ENCODE results near the gene SMTNL2. TPM values are rescaled to one million over a fixed set of nuclear protein-coding genes. Genes with fewer than 3 reads are reported as not detected.
"Not testable (repeated sequence)": the region's sequence is repeated elsewhere in the genome, so short reads cannot be mapped to it uniquely, and the experiment has no call there.

SMTNL2 gene
- total RNA-seq, 1 donor, result not detected

DNA sequence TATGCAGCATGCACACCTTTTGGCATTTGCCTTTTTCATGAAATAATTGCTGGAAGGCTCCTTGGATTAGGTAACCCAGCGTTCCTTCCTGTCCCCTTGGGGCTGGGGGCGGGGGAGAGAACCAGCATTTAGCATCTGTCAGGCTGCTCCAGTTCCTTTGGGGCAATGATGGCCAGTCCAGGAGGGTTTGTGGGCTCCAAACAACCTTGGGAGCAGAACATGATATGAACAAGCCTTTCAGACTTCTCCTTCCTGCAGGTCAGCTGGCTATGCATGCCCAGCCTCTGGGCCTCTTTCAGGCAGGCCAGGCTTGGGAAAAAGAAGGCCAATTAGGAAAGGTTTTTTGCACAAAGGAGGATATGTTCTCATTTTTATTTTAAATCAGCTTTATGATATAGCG, 1.1 kb upstream of the SMTNL2 start:
- Histone ChIP-seq H3K4me3 (ENCODE audit: low read length) (no peak overlapping the region), H3K9me3 (ENCODE audit: low read depth, low read length) (no peaks in the 10 kb centered on the region), H3K4me1 (ENCODE audit: insufficient read depth, low read length) (no peaks in the 10 kb centered on the region), H3K27me3 (ENCODE audit: insufficient read depth, low read length) (peaks cover 26% of the 10 kb centered on the region)

DNA sequence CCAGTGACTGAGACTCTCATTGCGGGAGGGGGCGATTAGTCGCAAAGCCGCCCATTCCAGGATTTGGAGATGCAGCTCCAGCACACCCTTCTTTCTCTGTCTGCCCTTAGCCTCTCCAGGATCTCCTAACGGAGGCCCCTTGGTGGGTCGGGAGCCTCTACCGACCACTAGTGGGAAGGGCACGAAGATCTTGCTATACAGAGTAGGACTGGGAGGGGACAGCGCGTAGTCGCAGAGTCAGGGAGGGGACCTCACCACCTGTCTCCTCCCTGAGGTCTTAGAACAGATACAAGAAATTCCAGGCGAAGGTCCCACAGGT, 588 bp upstream of the SMTNL2 start:
- Histone ChIP-seq H3K27me3 (ENCODE audit: insufficient read depth, low read length) (peaks cover 26% of the 10 kb centered on the region), H3K9me3 (ENCODE audit: low read depth, low read length) (no peaks in the 10 kb centered on the region), H3K4me3 (ENCODE audit: low read length) (no peak overlapping the region), H3K4me1 (ENCODE audit: insufficient read depth, low read length) (no peaks in the 10 kb centered on the region)

- no peaks in the 10 kb centered on the region for H3K4me1 ChIP-seq (ENCODE audit: insufficient read depth, low read length)
- no peaks in the 10 kb centered on the region for H3K9me3 ChIP-seq (ENCODE audit: low read depth, low read length)
- H3K4me3 ChIP-seq (ENCODE audit: low read length), result no peak overlapping the region
- H3K27me3 ChIP-seq (ENCODE audit: insufficient read depth, low read length), result peaks cover 26% of the 10 kb centered on the region
Observed at GRCh38 chr17:4584917-4585637, 748 bp downstream of the SMTNL2 start.

GRCh38 chr17:4585638-4585994, 1.3 kb downstream of the SMTNL2 start:
- Histone ChIP-seq H3K4me3 (ENCODE audit: low read length) (no peak overlapping the region), H3K9me3 (ENCODE audit: low read depth, low read length) (no peaks in the 10 kb centered on the region), H3K27me3 (ENCODE audit: insufficient read depth, low read length) (peaks cover 26% of the 10 kb centered on the region), H3K4me1 (ENCODE audit: insufficient read depth, low read length) (no peaks in the 10 kb centered on the region)

DNA sequence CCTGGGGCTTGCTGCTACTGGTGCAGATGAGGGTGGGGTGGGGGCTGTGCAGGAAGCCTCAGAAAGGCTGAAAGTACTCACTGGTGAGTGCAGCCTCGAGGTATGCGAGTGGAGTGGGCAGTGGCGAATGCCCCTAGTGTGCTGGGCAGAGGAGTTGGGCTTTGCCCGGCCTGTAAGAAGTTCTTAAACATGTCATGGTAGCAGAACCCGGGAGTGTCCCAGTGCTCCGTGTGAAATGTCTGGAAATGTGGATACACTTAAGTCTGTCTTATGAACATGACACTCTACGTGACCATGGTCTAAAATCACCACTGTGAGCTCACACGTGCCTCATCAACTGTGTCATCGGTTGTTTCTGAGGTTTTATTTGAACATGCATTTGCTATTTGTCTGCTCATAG, 1.7 kb downstream of the SMTNL2 start:
- Histone ChIP-seq H3K9me3 (ENCODE audit: low read depth, low read length) (no peaks in the 10 kb centered on the region), H3K4me3 (ENCODE audit: low read length) (no peak overlapping the region), H3K4me1 (ENCODE audit: insufficient read depth, low read length) (no peaks in the 10 kb centered on the region), H3K27me3 (ENCODE audit: insufficient read depth, low read length) (peaks cover 26% of the 10 kb centered on the region)

GRCh38 chr17:4587195-4587594, 2.9 kb downstream of the SMTNL2 start:
- no peaks in the 10 kb centered on the region for H3K9me3 ChIP-seq (ENCODE audit: low read depth, low read length)
- no peak overlapping the region for H3K4me3 ChIP-seq (ENCODE audit: low read length)
- peaks cover 26% of the 10 kb centered on the region for H3K27me3 ChIP-seq (ENCODE audit: insufficient read depth, low read length)
- no peaks in the 10 kb centered on the region for H3K4me1 ChIP-seq (ENCODE audit: insufficient read depth, low read length)

DNA sequence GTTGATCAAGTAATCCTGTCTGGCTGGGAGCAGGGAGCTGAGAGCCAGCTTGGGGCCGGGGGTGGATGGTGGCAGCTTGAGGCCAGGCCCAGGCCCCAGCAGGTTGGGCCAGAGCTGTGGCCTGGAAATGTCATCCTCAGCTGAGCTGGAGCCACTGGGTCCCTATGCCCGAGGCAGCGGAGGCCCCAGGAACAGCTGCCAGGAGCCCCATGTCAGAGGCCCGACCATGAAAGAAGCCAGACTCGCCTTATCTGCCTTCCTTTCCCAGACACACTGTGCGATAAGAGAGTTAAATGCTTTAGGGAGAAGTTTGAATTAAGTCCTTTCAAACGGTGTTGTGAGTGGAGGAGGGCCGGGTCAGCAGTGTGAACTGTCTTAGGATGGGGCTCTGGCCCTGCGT, 3.5 kb downstream of the SMTNL2 start:
- Histone ChIP-seq H3K4me1 (ENCODE audit: insufficient read depth, low read length) (no peaks in the 10 kb centered on the region), H3K9me3 (ENCODE audit: low read depth, low read length) (no peaks in the 10 kb centered on the region), H3K27me3 (ENCODE audit: insufficient read depth, low read length) (peaks cover 26% of the 10 kb centered on the region), H3K4me3 (ENCODE audit: low read length) (no peak overlapping the region)

- Histone ChIP-seq H3K4me1 (ENCODE audit: insufficient read depth, low read length) (no peaks in the 10 kb centered on the region), H3K27me3 (ENCODE audit: insufficient read depth, low read length) (peaks cover 20% of the 10 kb centered on the region), H3K4me3 (ENCODE audit: low read length) (no peak overlapping the region), H3K9me3 (ENCODE audit: low read depth, low read length) (no peaks in the 10 kb centered on the region)
Observed at GRCh38 chr17:4588391-4588790, 4.1 kb downstream of the SMTNL2 start.

GRCh38 chr17:4588898-4589625, 4.7 kb downstream of the SMTNL2 start:
- H3K27me3 ChIP-seq (ENCODE audit: insufficient read depth, low read length), result peaks cover 13% of the 10 kb centered on the region
- H3K4me3 ChIP-seq (ENCODE audit: low read length), result no peak overlapping the region
- no peaks in the 10 kb centered on the region for H3K4me1 ChIP-seq (ENCODE audit: insufficient read depth, low read length)
- no peaks in the 10 kb centered on the region for H3K9me3 ChIP-seq (ENCODE audit: low read depth, low read length)

DNA sequence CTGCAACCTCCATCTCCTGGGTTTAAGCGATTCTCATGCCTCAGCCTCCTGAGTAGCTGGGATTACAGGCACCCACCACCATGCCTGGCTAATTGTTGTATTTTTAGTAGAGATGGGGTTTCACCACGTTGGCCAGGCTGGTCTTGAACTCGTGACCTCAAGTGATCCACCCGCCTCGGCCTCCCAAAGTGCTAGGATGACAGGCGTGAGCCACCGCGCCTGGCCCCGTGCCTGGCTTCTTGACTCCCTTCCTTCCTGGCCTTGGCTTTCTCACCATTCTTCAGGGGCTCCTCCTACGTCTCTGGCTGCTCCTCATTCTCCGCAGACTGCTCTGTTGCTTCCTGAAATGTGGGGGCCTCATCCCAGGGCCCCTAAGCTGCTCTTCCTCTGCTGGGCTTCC, 5.7 kb downstream of the SMTNL2 start:
- not testable (repeated sequence) for H3K4me3 ChIP-seq (ENCODE audit: low read length); H3K9me3 ChIP-seq (ENCODE audit: low read depth, low read length); H3K4me1 ChIP-seq (ENCODE audit: insufficient read depth, low read length)
- peaks cover 11% of the 10 kb centered on the region for H3K27me3 ChIP-seq (ENCODE audit: insufficient read depth, low read length)

DNA sequence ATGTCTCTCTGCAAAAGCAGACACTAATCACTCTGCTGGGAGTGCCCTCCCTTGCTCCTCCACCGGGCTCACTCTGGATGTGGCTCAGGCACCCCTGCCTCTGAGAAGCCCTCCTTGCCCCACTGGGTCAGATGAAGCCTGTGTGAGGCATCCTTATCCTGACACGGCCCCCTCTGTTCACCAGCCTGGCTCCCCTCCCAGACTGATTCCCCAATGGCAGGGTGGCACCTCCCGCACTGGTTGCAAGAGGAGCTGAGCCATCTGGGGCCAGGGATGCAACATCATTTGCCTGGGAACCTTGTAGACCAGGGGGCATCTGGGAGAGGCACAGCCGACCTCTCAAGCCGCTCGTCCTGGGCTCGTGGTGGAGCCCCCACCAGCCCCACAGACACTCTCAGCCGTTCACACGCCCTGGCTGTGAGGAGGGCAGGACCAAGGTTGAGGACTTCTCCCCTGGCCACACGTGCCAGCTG, 6.7 kb downstream of the SMTNL2 start:
- peaks cover 4% of the 10 kb centered on the region for H3K27me3 ChIP-seq (ENCODE audit: insufficient read depth, low read length)

DNA sequence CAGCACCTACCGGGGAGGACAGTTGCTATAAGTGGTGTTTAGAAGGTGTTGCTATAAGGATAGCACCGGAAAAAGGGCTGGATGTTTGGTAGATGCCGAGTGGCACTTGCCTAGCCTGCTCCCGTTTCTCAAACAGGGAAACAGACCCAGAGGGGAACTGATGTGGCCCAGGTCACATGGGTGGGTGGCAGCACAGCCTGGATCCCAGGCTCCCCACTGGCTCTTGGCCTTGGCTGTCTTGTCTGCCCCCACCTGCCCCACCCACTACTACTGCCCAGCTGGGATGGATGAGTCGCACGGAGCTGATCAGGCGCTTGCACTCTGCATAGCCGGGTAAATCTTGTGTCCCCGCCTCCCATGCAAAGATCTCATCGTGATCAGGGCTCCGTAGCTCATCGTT, 7.2 kb downstream of the SMTNL2 start:
- Histone ChIP-seq H3K9me3 (ENCODE audit: low read depth, low read length) (no peaks in the 10 kb centered on the region), H3K4me3 (ENCODE audit: low read length) (no peak overlapping the region), H3K4me1 (ENCODE audit: insufficient read depth, low read length) (peaks cover 5% of the 10 kb centered on the region), H3K27me3 (ENCODE audit: insufficient read depth, low read length) (no peaks in the 10 kb centered on the region)

More for the DNA sequence above, 6.7 kb downstream of the SMTNL2 start:
- H3K9me3 ChIP-seq (ENCODE audit: low read depth, low read length), result no peaks in the 10 kb centered on the region
- H3K4me3 ChIP-seq (ENCODE audit: low read length), result no peak overlapping the region
- H3K4me1 ChIP-seq (ENCODE audit: insufficient read depth, low read length), result peaks cover 5% of the 10 kb centered on the region

GRCh38 chr17:4592240-4593005, 8.1 kb downstream of the SMTNL2 start:
- H3K27me3 ChIP-seq (ENCODE audit: insufficient read depth, low read length), result no peaks in the 10 kb centered on the region
- H3K4me1 ChIP-seq (ENCODE audit: insufficient read depth, low read length), result peaks cover 5% of the 10 kb centered on the region
- no peaks in the 10 kb centered on the region for H3K9me3 ChIP-seq (ENCODE audit: low read depth, low read length)
- H3K4me3 ChIP-seq (ENCODE audit: low read length), result no peak overlapping the region

GRCh38 chr17:4593021-4593421, 8.7 kb downstream of the SMTNL2 start:
- Histone ChIP-seq H3K4me1 (ENCODE audit: insufficient read depth, low read length) (peaks cover 5% of the 10 kb centered on the region), H3K9me3 (ENCODE audit: low read depth, low read length) (no peaks in the 10 kb centered on the region), H3K27me3 (ENCODE audit: insufficient read depth, low read length) (no peaks in the 10 kb centered on the region), H3K4me3 (ENCODE audit: low read length) (no peak overlapping the region)

DNA sequence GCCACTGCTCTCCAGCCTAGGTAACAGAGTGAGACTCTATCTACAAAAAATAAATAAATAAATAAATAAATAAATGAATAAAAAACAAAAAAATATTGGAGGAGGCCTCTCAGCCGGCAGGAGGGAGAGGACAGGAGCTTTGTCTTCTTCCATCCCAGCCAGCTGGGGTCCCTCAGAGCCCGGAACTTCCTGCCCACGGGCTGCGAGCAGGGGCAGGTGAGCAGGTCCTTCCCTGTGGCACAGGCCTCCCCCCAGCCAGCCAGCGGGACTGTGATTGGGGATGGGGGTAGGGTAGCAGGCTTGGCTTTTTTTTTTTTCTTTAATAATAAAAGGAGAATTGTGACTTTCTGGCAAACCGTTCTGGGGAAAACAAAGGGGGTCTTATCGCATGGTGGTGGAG, 10.1 kb downstream of the SMTNL2 start:
- no peaks in the 10 kb centered on the region for H3K27me3 ChIP-seq (ENCODE audit: insufficient read depth, low read length)
- H3K9me3 ChIP-seq (ENCODE audit: low read depth, low read length), result no peaks in the 10 kb centered on the region
- no peak overlapping the region for H3K4me3 ChIP-seq (ENCODE audit: low read length)
- H3K4me1 ChIP-seq (ENCODE audit: insufficient read depth, low read length), result peaks cover 5% of the 10 kb centered on the region
